HUES6 (cell line): ENCODE measurements around the gene FHIP1B.
A peak's percentile ranks its signal among the peaks of the same experiment; 100 is the strongest.
"Not testable (repeated sequence)": the region's sequence is repeated elsewhere in the genome, so short reads cannot be mapped to it uniquely, and the experiment has no call there.

Experiments
- H3K27ac ChIP-seq: 2 replicates; pipeline ENCODE4 v1.7.0; 2013; ENCODE audit warnings: low read depth, mild to moderate bottlenecking, low read length, inconsistent platforms
- H3K27me3 ChIP-seq: 2 replicates; pipeline ENCODE4 v1.6.1; 2013; ENCODE audit warnings: low read length; ENCODE audit not compliant: control insufficient read depth, insufficient read depth
- H3K36me3 ChIP-seq: 2 replicates; pipeline ENCODE4 v1.6.1; 2013; ENCODE audit warnings: low read length; ENCODE audit not compliant: control insufficient read depth, insufficient read depth
- H3K4me1 ChIP-seq: 2 replicates; pipeline ENCODE4 v1.6.1; 2013; ENCODE audit warnings: low read length; ENCODE audit not compliant: control insufficient read depth, insufficient read depth
- H3K4me3 ChIP-seq: 2 replicates; pipeline ENCODE4 v1.5.1; 2013; ENCODE audit warnings: low read depth, low read length
- H3K9ac ChIP-seq: one replicate; pipeline ENCODE4 v1.6.1; 2013; ENCODE audit warnings: mild to moderate bottlenecking, low read length
- H3K9me3 ChIP-seq: 2 replicates; pipeline ENCODE4 v1.6.1; 2013; ENCODE audit warnings: low read depth, low read length; ENCODE audit not compliant: control insufficient read depth, insufficient read depth

The FHIP1B gene

GRCh38 chr11:6234387-6235107 is at the start of gene FHIP1B:
Gene FHIP1B (minus strand): TSS chr11:6234636. CDS start chr11:6224516, 10,120 bp downstream.
- Histone ChIP-seq H3K9me3 (no peaks in the 10 kb centered on the region), H3K27ac (peak within 1 kb of the TSS; percentile 67; the same call in 1 of the 2 replicates), H3K36me3 (no peaks in the 10 kb centered on the region), H3K4me3 (peak within 1 kb of the TSS; percentile 97), H3K9ac (peak within 1 kb of the TSS; percentile 91), H3K4me1 (0 out of 2 replicates have a peak, but pooled peaks cover 6% of the 10 kb centered on the region), H3K27me3 (no peaks in the 10 kb centered on the region)

GRCh38 chr11:6283453-6284023 is 49.1 kb upstream of the FHIP1B start:
- no peaks in the 10 kb centered on the region for H3K9me3 ChIP-seq
- H3K9ac ChIP-seq: no peak overlapping the region
- H3K27me3 ChIP-seq: peaks cover 84% of the 10 kb centered on the region
- no peak overlapping the region for H3K27ac ChIP-seq
- no peaks in the 10 kb centered on the region for H3K36me3 ChIP-seq
- H3K4me3 ChIP-seq: no peak overlapping the region
- peaks cover 17% of the 10 kb centered on the region for H3K4me1 ChIP-seq

DNA sequence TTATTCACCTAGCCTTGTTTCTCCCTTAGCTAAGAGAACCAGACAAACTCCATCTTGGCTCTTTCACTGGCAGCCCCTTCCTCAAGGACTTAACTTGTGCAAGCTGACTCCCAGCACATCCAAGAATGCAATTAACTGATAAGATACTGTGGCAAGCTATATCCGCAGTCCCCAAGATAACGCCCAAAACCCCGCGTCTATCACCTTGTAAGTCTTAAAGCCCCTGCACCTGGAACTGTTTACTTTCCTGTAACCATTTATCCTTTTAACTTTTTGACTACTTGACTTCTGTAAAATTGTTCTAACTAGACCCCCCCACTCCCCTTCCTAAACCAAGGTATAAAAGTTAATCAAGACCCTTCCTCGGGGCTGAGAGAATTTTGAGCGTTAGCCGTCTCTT is 46.4 kb upstream of the FHIP1B start:
- H3K27me3 ChIP-seq: peaks cover 62% of the 10 kb centered on the region
- H3K36me3 ChIP-seq, H3K9me3 ChIP-seq, H3K27ac ChIP-seq, H3K9ac ChIP-seq, H3K4me3 ChIP-seq, H3K4me1 ChIP-seq: not testable (repeated sequence)

- peaks cover 9% of the 10 kb centered on the region; the same call in 1 of the 2 replicates for H3K27me3 ChIP-seq
- H3K27ac ChIP-seq: no peak overlapping the region
- H3K9ac ChIP-seq: no peak overlapping the region
- no peaks in the 10 kb centered on the region for H3K36me3 ChIP-seq
- no peaks in the 10 kb centered on the region for H3K4me1 ChIP-seq
- no peaks in the 10 kb centered on the region for H3K9me3 ChIP-seq
- H3K4me3 ChIP-seq: no peak overlapping the region
These were observed 38.8 kb upstream of the FHIP1B start for GRCh38 chr11:6273188-6273587.

- no peaks in the 10 kb centered on the region for H3K9me3 ChIP-seq
- H3K27ac ChIP-seq: no peak overlapping the region
- peaks cover 9% of the 10 kb centered on the region; the same call in 1 of the 2 replicates for H3K27me3 ChIP-seq
- H3K4me1 ChIP-seq: no peaks in the 10 kb centered on the region
- H3K4me3 ChIP-seq: no peak overlapping the region
- no peak overlapping the region for H3K9ac ChIP-seq
- H3K36me3 ChIP-seq: no peaks in the 10 kb centered on the region
These were observed 37.2 kb upstream of the FHIP1B start for GRCh38 chr11:6271598-6271997.

DNA sequence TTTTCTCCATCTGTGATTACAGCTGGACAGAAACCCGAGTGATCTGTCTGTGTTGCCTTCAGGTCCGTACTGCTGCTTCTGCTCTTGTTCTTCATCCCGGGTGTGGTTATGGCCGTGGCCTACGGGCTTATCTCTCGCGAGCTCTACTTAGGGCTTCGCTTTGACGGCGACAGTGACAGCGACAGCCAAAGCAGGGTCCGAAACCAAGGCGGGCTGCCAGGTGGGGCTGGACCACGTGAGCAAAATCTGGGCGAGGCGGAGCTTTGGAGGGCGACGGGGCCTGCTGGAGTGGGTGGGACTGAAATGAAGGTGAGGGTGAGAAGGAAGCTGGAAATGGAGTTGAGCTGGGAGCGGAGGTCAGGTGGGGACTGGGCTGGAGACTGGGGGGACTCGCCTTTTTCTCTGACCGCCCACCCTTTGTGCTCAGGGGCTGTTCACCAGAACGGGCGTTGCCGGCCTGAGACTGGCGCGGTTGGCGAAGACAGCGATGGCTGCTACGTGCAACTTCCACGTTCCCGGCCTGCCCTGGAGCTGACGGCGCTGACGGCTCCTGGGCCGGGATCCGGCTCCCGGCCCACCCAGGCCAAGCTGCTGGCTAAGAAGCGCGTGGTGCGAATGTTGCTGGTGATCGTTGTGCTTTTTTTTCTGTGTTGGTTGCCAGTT is 36.3 kb upstream of the FHIP1B start:
- Histone ChIP-seq H3K27me3 (peaks cover 7% of the 10 kb centered on the region; the same call in 1 of the 2 replicates), H3K4me1 (no peaks in the 10 kb centered on the region), H3K9ac (no peak overlapping the region), H3K36me3 (no peaks in the 10 kb centered on the region), H3K4me3 (no peak overlapping the region), H3K9me3 (no peaks in the 10 kb centered on the region), H3K27ac (no peak overlapping the region)

- H3K9ac ChIP-seq: no peak overlapping the region
- no peaks in the 10 kb centered on the region for H3K9me3 ChIP-seq
- H3K4me3 ChIP-seq: no peak overlapping the region
- no peak overlapping the region for H3K27ac ChIP-seq
- no peaks in the 10 kb centered on the region for H3K36me3 ChIP-seq
- H3K4me1 ChIP-seq: no peaks in the 10 kb centered on the region
- peaks cover 9% of the 10 kb centered on the region; the same call in 1 of the 2 replicates for H3K27me3 ChIP-seq
These were observed 35.6 kb upstream of the FHIP1B start for GRCh38 chr11:6269994-6270393.

- H3K9ac ChIP-seq: no peak overlapping the region
- no peaks in the 10 kb centered on the region for H3K36me3 ChIP-seq
- H3K4me1 ChIP-seq: no peaks in the 10 kb centered on the region
- no peaks in the 10 kb centered on the region for H3K9me3 ChIP-seq
- peaks cover 11% of the 10 kb centered on the region; the same call in 1 of the 2 replicates for H3K27me3 ChIP-seq
- no peak overlapping the region for H3K4me3 ChIP-seq
- no peak overlapping the region for H3K27ac ChIP-seq
These were observed 34.4 kb upstream of the FHIP1B start for GRCh38 chr11:6268820-6269219.

DNA sequence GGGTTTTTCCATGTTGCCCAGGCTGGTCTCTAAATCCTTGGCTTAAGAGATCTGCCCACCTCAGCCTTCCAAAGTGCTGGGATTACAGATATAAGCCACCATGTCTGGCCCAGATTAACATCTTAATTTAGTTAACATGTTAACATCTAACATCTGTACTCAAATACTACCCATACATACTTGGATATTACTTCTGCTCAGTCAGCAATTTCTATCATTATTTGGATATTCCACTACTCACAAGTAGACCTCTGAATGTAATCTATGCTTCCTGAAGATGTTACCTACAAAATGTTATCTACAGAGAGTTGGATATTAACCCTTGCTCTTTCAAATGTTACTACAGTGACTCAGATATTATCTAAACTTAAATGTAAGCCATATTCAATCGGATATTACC is 29.2 kb upstream of the FHIP1B start:
- peaks cover 10% of the 10 kb centered on the region for H3K4me1 ChIP-seq
- no peak overlapping the region for H3K27ac ChIP-seq
- H3K9ac ChIP-seq: no peak overlapping the region
- H3K27me3 ChIP-seq: peaks cover 57% of the 10 kb centered on the region
- H3K4me3 ChIP-seq: no peak overlapping the region
- H3K36me3 ChIP-seq: no peaks in the 10 kb centered on the region
- H3K9me3 ChIP-seq: no peaks in the 10 kb centered on the region

GRCh38 chr11:6260207-6260726 is 25.8 kb upstream of the FHIP1B start:
- H3K9ac ChIP-seq: no peak overlapping the region
- peaks cover 88% of the 10 kb centered on the region for H3K27me3 ChIP-seq
- H3K9me3 ChIP-seq: no peaks in the 10 kb centered on the region
- H3K27ac ChIP-seq: no peak overlapping the region
- H3K4me1 ChIP-seq: peaks cover 15% of the 10 kb centered on the region
- no peaks in the 10 kb centered on the region for H3K36me3 ChIP-seq
- H3K4me3 ChIP-seq: peak overlapping the region; percentile 60

DNA sequence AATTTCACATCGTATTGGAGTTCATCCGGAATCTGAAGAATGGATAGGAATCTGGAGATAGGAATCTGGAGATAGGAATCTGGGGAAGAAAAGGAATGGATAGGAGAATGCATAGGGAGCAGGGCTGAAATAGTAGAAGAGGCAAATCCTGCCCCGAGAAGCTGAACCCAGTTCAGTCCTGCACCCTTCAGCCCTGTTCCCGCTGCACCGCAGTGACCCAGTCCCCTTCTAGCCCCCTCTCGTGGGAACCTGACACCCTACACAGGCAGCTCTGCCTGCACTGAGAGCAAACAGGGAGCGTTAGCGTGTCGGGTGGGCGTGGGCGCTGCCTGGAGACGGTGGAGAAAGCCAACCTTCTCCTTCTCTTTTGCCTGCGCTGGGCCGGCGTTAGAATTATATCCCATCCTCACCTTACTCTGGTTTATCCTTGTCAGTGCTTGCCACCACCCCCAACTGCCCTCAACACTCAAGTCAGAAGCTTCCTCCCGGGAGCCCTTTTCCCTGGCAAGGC is 24.2 kb upstream of the FHIP1B start:
- Histone ChIP-seq H3K4me1 (peaks cover 15% of the 10 kb centered on the region), H3K9me3 (no peaks in the 10 kb centered on the region), H3K9ac (no peak overlapping the region), H3K27me3 (peaks cover 84% of the 10 kb centered on the region), H3K27ac (no peak overlapping the region), H3K4me3 (peak overlapping the region; percentile 60), H3K36me3 (no peaks in the 10 kb centered on the region)
